Ishikawa (cell line): ENCODE results near the gene TMEM53.

Experiments used
- CEBPB ChIP-seq: IDR thresholded peaks from 2 replicates; pipeline ENCODE4 v1.6.1; 2012
- CREB1 ChIP-seq: IDR thresholded peaks from 2 replicates; pipeline ENCODE4 v1.6.1; 2012; ENCODE audit warnings: low read depth
- EGR1 ChIP-seq: IDR thresholded peaks from 2 replicates; pipeline ENCODE4 v1.6.1; 2012
- EP300 ChIP-seq: IDR thresholded peaks from 2 replicates; pipeline ENCODE4 v1.6.1; 2012; ENCODE audit warnings: borderline replicate concordance
- FOXM1 ChIP-seq: IDR thresholded peaks from 2 replicates; pipeline ENCODE4 v1.6.1; 2012; ENCODE audit warnings: low read depth, borderline replicate concordance
- MAX ChIP-seq: IDR thresholded peaks from 2 replicates; pipeline ENCODE4 v1.6.1; 2012
- NFIC ChIP-seq: IDR thresholded peaks from 2 replicates; pipeline ENCODE4 v1.6.1; 2012
- RAD21 ChIP-seq: IDR thresholded peaks from 2 replicates; pipeline ENCODE4 v1.6.1; 2012; ENCODE audit warnings: low read depth
- REST ChIP-seq: IDR thresholded peaks from 2 replicates; pipeline ENCODE4 v1.6.1; 2012; ENCODE audit warnings: low read depth, mild to moderate bottlenecking
- TAF1 ChIP-seq: IDR thresholded peaks from 2 replicates; pipeline ENCODE4 v1.6.1; 2012; ENCODE audit warnings: low read depth, mild to moderate bottlenecking
- TCF12 ChIP-seq: IDR thresholded peaks from 2 replicates; pipeline ENCODE4 v1.6.1; 2012; ENCODE audit warnings: low read depth
- TEAD4 ChIP-seq: IDR thresholded peaks from 2 replicates; pipeline ENCODE4 v1.6.1; 2012
- USF1 ChIP-seq: IDR thresholded peaks from 2 replicates; pipeline ENCODE4 v1.6.1; 2012
- YY1 ChIP-seq: IDR thresholded peaks from 2 replicates; pipeline ENCODE4 v1.6.1; 2012; ENCODE audit warnings: low read depth
- ZBTB7A ChIP-seq: IDR thresholded peaks from 2 replicates; pipeline ENCODE4 v1.6.1; 2012; ENCODE audit warnings: low read depth

Gene TMEM53

GRCh38 chr1:44678626-44679025, 4.3 kb upstream of the TMEM53 start:
- TF ChIP-seq ZBTB7A (no peak), CREB1 (no peak), EP300 (no peak), TCF12 (no peak), EGR1 (no peak), TEAD4 (no peak), REST (no peak), FOXM1 (no peak), CEBPB (no peak), USF1 (no peak), YY1 (no peak), TAF1 (no peak), MAX (no peak), NFIC (no peak), RAD21 (no peak)

- TF ChIP-seq MAX (no peak), CEBPB (no peak), EP300 (no peak)
These were observed 3.8 kb upstream of the TMEM53 start for GRCh38 chr1:44678120-44678519.

GRCh38 chr1:44677201-44677766, 3.0 kb upstream of the TMEM53 start:
- TF ChIP-seq FOXM1 (no peak), RAD21 (peak; percentile 44), CEBPB (peak; percentile 79)

GRCh38 chr1:44676484-44677200, 2.4 kb upstream of the TMEM53 start:
- TF ChIP-seq TEAD4 (no peak), CEBPB (no peak), RAD21 (no peak), REST (no peak), USF1 (no peak), TAF1 (no peak), YY1 (no peak), MAX (no peak), EP300 (no peak), FOXM1 (no peak), NFIC (no peak), ZBTB7A (no peak), EGR1 (no peak), CREB1 (no peak)

GRCh38 chr1:44675186-44675585, 905 bp upstream of the TMEM53 start:
- no peak for TF ChIP-seq TCF12
- no peak for TF ChIP-seq RAD21
- TF ChIP-seq MAX = no peak
- no peak for TF ChIP-seq TEAD4
- TF ChIP-seq REST = no peak
